Measurements from ENCODE around the gene EVPL.

EVPL gene

GRCh38 chr17:76018340-76018680, 8.8 kb downstream of the EVPL start:
- DNase-seq (ENCODE audit: low read depth in 2 of 2, low spot score in 1 of 2) = no peak

- DNase-seq (ENCODE audit: low read depth in 2 of 2, low spot score in 1 of 2) = no peak
These were observed 9.4 kb downstream of the EVPL start for GRCh38 chr17:76017481-76018339.

GRCh38 chr17:76014925-76015261, 12.2 kb downstream of the EVPL start:
- no peak for DNase-seq (ENCODE audit: low read depth in 2 of 2, low spot score in 1 of 2)

- DNase-seq (ENCODE audit: low read depth in 2 of 2, low spot score in 1 of 2) = peak; percentile 52 to 54
These were observed 12.8 kb downstream of the EVPL start for GRCh38 chr17:76014100-76014924.

DNA sequence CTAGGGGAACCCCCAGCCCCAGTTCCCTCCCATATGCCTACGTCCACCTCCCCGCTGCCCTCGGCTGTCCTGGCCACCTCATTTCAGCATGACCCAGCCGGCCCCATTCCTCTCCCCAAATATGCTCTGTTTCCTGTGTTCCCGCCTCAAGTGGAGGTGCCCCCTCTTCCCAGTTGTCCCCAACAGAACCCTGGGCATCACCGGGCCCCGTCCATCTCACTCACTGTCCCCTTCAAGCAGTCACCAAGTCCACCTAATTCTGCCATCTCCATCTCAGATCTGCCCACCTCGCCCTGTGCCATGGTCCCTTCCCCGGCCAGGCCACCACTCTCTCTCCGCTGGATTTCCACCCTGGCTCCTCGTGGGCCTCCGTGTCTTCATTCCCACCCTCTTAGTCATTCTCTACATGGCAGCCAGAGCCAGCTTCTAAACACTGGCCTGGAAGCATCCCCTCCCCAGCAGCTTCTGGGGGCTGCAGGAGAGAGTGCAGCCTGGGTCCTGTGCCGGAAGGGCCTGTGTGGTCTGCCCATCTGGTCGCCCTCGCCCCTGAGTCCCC, 13.7 kb downstream of the EVPL start:
- no peak for DNase-seq (ENCODE audit: low read depth in 2 of 2, low spot score in 1 of 2)

- no peak for DNase-seq (ENCODE audit: low read depth in 2 of 2, low spot score in 1 of 2)
These were observed 15.2 kb downstream of the EVPL start for GRCh38 chr17:76011951-76012350.

- no peak for DNase-seq (ENCODE audit: low read depth in 2 of 2, low spot score in 1 of 2)
These were observed 17.0 kb downstream of the EVPL start for GRCh38 chr17:76009969-76010661.

- no peak for DNase-seq (ENCODE audit: low read depth in 2 of 2, low spot score in 1 of 2)
These were observed 17.7 kb downstream of the EVPL start for GRCh38 chr17:76009447-76009846.

DNA sequence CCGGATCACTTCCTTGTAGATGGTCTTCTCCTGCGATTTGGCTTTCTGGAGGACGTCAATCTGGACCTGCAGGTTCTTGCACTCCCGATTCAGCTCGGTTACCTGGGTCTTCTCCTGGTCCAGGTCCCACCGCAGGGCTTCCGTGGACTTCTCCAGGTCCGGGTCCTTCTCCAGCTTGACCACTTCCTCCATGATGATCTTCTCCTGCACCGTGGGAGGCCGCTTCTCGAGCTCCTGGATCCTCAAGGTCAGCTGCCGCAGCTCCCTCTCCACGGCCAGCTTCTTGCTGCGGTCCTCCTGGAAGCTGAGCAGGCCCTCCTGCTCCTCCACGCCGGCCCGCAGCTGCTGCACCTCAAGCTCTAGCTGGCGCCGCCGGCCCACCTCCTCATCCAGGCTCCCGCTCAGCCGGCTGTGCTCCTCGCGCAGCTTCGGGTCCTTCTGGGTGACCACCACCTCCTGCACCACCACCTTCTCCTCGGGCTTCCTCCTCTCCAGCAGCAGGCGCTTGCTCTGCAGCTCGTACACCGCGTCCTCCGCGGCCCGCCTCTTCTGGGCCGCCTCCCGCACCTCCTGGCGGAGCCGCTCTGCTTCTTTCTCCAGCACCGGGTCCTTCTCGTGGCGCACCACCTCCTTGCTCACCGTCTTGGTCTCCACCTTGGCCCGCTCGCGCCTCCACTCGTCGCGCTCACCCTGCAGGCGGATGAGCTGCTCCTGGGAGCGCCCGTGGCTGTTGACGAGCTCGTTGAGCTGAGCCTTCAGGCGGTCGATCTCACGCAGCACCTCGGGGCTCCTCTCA, 18.3 kb downstream of the EVPL start:
- DNase-seq (ENCODE audit: low read depth in 2 of 2, low spot score in 1 of 2) = no peak

- DNase-seq (ENCODE audit: low read depth in 2 of 2, low spot score in 1 of 2) = no peak
These were observed 18.9 kb downstream of the EVPL start for GRCh38 chr17:76008208-76008607.

GRCh38 chr17:76007850-76008165, 19.3 kb downstream of the EVPL start:
- no peak for DNase-seq (ENCODE audit: low read depth in 2 of 2, low spot score in 1 of 2)

DNA sequence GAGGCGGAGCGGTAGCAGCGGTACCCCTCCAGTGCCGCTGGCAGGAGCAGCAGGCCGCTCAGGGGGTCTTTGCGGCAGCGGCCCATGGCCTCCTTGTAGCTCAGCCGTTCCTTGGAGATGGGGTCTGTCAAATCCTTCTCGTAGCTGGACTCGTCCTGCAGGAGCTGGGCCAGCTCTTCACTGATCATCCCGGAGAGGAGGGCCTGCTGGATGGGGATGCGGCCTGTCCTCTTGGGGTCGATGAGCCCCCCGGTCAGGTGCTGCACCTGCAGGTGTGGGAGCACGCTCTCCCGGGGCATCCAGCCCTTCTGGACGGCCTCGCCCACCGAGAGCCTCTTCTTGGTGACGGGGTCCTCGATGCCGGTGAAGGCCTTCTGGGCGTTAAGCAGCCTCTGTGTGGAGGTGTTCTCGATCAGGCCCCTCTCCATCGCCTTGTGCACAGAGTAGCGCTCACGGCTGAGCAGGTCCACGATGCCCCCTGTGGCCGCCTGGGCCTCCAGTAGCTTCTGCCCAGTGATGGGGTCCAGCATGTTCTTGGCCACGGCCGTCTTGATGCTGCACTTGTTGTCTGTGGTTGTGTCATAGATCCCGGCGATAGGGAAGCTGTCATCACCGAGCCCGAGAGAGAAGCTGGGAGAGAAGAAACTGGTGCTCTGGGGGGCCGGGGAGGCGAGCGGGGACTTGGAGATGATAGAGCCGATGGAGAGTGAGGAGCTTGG, 19.8 kb downstream of the EVPL start:
- no peak for DNase-seq (ENCODE audit: low read depth in 2 of 2, low spot score in 1 of 2)

DNA sequence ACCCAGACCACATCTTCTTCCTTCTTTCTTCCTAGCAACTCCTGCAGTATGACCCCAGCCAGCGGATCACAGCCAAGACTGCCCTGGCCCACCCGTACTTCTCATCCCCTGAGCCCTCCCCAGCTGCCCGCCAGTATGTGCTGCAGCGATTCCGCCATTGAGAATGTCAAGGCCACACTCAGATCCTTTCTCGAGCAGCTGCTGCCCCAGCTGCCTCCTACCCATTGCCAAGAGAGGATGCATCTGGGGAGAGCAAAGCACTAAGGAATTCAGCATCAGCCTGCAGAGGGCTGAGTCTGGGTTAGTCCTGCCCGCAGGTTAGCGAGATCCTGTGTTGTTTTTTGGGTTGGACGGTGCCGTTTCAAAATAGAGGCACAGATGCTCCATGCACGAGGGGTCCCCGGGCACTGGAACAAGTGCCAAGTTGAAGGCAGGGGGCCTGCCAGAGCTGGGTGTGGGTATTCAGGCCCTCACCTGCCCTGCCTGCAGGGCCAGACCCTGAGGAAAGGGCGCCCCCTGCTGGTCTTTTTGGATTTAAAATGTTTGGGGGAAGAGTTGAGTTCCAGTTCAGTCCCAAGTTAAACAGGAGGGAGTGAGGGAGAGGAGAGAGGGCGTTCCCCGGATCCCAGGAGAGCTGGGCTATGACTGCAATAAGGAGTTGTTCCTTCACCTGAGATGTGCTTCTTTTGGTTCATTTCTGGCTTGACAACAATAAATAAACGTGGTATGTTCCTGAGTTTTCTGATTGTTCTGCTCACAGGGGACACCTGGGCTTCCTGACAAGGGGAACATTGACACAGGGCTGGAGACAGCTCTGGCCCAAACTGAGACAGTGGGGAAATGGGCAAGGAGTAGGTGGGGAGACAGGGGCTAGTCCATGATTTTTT, 21.6 kb downstream of the EVPL start:
- peak; percentile 39 to 74 for DNase-seq (ENCODE audit: low read depth in 2 of 2, low spot score in 1 of 2)

DNA sequence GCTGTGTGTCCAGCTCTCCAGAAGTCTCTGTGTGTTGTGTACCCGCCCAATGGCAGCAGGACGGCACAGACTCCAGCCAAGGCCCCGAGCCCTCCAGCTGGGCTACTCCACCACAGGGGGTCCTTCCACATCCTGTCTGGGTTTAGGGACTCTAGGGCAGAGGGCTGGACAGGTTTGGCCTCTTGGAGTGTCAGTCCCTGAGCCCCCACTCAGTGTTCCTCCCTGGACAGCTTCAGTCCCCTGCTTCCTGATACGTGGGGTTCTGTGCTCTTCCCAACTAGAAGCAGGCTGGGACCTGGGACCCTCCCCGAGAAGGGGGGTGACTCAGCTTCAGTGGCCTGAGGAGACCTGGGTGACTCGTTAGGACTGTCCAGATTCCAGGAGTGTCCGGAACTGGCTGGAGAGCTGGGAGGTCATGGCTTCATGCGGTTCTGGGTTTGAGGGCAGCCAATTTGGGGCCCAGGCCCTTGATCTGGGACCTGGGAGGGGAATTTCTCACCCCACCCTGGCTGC, 22.3 kb downstream of the EVPL start:
- DNase-seq (ENCODE audit: low read depth in 2 of 2, low spot score in 1 of 2) = no peak

DNA sequence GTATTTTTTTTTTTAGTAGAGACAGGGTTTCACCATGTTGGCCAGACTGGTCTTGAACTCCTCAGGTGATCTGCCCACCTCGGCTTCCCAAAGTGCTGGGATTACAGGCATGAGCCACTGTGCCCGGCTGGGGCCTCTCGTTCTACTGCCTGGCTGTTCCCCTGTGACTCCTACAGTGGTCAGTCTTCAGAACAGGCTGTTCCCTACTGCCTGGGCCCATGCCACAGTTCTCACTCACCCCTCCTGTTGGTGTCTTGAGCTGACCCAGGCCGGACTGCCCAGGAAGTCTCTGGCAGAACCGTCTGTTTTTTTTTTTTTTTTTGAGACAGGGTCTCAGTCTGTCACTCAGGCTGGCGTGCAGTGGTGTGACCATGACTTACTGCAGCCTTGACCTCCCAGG, 23.2 kb downstream of the EVPL start:
- no peak for DNase-seq (ENCODE audit: low read depth in 2 of 2, low spot score in 1 of 2)

GRCh38 chr17:76002100-76002499, 25.0 kb downstream of the EVPL start:
- no peak for DNase-seq (ENCODE audit: low read depth in 2 of 2, low spot score in 1 of 2)

- DNase-seq (ENCODE audit: low read depth in 2 of 2, low spot score in 1 of 2) = no peak
These were observed 26.2 kb downstream of the EVPL start, which contains the start of gene CDK3 for GRCh38 chr17:76000755-76001521. Gene CDK3, plus strand, starts transcription at chr17:76000855. Its CDS starts 571 bp downstream, at chr17:76001426.

All from stimulated activated CD8-positive, alpha-beta memory T cell treated with anti-CD3 and anti-CD28 coated beads, Interleukin-4, amount 100 ng/mL, for 4 hours (primary cell).